ENCODE measurements around the gene UNCX.
A peak's percentile ranks its signal among the peaks of the same experiment; 100 is the strongest.

Gene UNCX

DNA sequence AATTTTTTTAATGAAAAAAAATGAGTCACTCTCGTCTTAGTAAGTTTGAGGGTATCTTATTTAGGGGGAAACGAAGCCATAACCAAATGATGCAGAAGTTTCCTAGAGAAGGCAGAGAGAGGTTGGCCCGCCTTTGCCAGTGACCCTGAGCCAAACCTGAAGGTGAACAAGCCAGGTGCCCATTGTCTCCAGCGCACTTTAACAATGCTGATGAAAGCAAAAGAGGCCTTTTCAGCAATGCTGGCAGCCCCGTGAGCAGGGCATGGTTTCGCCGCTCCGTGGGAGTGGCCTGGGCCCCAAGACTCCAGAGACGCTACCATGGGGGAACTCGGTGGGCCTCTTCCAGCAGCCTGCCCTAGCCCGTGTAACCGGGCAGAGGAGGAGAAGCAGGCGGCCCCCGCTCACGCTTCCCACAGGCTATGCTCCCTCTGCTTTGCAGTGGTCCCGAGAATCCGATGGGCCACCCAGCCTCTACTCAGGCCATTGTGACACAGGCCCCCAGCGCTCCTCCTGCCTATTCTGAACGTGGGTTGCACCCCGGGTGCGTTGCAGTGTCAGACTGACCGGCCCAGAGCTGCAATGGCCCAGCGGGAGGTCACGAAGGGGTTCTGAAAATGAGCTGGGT lies 14.0 kb upstream of the UNCX start:
- no peak for DNase-seq (ENCODE audit: low spot score)

DNA sequence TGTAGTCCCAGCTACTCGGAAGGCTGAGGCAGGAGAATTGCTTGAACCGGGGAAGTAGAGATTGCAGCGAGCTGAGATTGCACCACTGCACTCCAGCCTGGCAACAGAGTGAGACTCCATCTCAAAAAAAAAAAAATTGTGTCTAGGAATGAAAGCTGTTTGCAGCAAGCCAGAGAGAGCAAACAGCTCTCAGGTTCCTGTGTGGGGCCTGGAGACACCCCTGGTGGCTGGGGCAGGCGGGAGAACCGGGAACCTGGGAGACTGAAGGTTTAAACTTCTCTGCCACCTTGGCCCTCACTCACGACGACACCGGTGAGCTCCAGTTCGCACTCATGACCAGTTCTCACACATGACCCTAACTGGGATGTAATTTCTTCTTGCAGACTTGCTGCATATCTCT lies 13.2 kb upstream of the UNCX start:
- DNase-seq (ENCODE audit: low spot score), result peak; percentile 33

DNA sequence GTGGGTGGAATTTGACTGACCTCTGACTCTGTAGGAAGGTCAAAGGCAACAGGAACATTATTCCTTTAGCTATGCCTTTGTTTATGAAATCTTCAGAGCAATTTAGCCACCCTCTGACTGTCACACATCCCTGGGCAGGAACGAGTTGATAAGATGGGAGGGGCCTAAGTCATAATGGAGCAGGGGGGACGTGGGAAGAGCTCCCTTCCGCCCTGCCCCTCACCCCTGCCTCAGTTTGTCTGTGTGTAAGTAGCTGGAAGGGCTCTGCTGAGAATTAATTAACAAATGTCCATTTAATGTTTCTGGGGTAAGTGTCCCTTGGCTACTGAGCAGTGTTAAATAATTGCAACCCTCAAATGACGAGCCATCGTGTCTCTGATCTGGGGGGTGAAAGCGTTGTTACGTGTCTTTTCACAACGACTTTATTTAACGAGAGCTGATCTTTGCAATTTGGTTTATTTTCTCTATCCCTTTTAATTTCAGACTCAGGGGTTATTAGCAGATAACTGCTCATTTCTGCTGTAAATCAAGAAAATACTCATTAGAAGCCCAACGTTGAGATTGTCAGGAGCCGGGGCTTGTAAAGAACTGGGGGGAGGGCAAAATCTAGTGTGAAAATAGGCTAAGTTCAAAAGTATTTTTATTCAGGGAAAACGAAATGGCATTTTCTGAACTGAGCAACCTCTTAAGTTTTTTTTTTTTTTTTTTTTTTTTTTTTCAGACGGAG lies 12.5 kb upstream of the UNCX start:
- no peak for DNase-seq (ENCODE audit: low spot score)

- DNase-seq (ENCODE audit: low spot score), result no peak
These were observed 11.5 kb upstream of the UNCX start for GRCh38 chr7:1220977-1221745.

DNA sequence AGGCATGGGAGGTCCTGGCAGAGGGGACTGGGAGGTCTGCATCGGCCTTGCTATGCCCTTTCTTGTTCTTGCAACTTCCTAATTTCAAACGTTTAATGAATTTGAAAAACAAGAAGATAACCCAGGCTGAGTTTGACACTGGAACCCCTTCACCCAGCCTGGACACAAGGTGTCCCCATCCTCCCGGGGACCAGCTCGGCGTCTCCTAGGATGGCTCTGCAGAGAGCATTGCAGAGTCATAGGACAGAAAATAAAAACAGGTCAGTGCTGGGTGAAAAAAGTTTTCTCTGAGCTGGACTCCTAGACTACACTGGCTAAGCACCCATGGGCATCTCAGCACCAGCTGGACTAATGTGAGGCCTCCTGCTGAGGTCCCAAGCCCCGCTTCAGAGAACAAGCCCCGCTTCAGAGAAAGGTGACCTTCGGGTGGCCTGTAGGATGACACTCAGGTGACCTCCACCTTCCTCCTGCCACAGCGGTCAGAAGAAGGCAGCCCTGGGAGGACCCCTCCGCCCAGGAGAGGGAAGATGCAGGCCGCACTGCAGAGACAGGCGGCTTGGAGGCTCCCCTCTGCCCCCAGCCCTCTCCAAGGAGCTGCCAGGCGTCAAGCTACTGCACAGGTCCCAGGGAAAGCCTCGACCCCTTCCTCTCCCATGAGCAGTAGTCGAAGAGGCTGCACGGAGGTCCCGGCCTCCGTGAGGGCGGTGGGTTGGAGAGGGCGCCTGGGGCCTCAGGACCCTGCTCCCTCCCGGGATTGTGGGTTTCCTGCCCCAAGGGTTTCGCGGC lies 9.3 kb upstream of the UNCX start:
- DNase-seq (ENCODE audit: low spot score), result no peak

DNA sequence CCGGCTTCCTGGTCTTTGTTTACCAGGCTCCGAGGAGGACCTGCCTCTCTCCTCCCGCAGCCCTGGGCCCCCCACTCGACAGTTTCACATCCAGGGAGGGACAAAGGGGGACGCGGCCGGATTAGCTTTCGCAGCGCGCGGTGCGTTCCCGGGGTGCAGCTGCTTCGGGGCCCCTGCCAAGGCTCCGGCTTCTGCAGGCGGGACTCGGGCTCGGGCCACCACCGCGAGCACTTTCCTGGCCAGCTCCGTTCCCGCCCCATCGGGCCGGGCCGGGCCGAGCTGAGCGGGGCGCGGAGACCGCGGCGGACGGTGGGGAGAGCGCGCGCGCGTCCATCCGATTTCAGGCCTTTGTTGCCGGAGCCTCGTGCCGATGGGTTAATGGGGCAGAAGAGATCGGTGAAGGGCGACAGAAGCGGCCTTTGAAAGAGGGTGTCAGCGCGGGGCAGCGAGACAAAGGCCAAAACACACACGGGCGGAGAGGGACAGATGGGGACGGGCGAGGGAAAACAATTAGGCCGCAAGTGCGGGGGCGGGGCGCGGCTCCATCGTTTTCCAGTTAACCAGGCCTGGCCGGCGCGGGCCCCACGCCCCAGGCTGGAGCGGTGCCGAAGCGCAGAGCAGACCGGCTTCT lies 8.5 kb upstream of the UNCX start:
- no peak for DNase-seq (ENCODE audit: low spot score)

GRCh38 chr7:1225030-1225429 lies 7.6 kb upstream of the UNCX start:
- DNase-seq (ENCODE audit: low spot score), result no peak

DNA sequence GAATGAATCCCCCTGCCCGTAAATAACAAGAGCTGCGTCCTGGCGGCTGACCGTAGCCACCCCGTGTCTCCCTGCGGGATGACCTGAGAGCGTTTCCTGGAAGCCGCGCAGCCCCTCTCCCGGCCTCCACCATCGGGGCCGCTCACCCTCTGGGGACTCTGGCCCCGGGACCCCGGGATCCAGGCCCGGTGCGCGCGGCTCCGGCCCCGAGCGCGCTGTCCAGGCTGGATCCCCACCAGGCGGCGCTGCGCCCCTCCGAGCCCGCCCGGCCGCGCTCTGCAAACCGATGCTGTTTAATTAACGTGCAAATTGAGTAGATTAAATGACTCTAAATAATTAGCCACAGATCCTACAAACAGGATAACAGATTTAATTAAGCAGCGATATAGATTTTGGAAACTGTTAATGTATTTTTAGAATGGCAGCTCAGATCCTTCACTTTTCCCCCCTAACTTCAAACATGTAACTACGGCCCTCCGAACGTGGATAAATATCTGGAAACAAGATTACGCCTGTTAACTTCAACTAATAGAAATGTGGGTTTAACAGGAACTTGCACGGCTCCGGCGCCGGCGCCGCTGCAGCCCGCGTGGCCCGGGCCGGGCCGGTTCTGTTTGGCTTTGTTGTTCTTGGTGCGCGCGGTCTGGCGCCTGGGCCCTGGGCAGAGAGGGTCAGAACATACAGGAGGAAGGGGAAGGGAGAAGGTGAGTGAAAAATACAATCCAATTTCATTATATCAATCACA lies 7.1 kb upstream of the UNCX start:
- peak; percentile 95 for DNase-seq (ENCODE audit: low spot score)

DNA sequence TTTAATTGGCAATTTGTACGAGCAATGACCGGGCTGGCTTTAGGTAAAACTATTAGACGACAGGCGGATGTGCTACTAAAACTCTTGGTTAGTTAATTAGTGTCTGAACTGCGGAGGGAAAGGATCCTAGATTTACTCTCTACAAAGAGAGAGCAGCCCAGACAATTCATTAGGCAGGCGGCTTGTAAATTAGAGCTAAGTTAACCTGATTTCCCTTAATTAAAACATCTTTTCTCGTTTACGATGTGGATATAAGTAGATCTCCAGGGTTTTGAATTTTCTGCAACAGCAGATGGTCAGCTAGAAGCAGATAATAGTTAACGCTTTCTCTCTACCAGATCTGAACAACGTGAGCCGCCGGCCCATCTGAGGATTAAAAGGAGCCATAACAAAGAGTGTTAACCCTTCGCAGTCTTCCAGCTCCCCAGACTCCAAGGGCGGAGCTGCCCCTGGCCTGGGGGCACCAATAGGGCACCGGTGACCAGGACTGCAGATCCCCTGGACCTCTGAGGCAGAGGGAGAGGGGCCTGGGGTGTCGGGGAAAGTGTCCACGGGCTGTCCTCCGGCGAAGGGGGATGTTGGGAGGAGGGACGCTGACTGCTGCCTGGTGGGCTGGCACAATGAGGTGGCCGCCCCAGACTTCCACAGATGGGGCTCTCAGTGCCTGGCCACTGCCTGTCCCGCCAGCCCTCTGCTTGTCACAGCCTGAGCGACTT lies 6.3 kb upstream of the UNCX start:
- no peak for DNase-seq (ENCODE audit: low spot score)

- no peak for DNase-seq (ENCODE audit: low spot score)
These were observed 5.4 kb upstream of the UNCX start for GRCh38 chr7:1227071-1227804.

GRCh38 chr7:1227814-1228544 lies 4.7 kb upstream of the UNCX start:
- DNase-seq (ENCODE audit: low spot score), result no peak

DNA sequence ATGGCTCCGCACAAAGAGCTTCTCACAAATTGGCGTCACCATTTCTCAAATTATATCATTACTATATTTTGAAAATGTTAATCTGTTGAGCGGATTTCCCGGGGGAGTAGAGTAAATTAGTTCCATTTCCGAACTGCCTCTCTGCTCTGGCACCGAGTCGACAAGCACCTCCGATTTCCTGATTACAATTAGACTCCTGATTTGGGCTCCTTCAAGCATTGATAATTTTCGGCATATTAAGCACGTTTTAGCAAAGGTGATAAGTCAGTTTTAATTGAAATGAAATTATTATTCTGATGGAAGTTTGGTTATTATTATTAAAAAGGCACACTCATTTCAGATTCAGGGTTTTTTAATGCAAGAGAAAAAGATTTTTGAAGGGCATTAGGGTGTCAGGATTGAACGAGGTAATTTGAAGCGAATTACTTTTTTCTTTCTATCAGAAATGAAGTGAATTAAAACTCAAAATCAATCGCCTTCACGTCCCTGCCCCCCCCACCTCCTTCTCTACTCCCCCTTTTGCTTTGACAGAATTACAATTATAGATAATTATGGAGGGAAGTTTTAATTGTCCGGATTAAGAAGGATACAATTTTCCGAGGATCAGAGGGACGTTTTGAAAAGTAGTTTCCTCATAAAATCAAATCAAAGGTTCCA lies 4.0 kb upstream of the UNCX start:
- DNase-seq (ENCODE audit: low spot score), result no peak

GRCh38 chr7:1229202-1229947 lies 3.3 kb upstream of the UNCX start:
- DNase-seq (ENCODE audit: low spot score), result no peak

DNA sequence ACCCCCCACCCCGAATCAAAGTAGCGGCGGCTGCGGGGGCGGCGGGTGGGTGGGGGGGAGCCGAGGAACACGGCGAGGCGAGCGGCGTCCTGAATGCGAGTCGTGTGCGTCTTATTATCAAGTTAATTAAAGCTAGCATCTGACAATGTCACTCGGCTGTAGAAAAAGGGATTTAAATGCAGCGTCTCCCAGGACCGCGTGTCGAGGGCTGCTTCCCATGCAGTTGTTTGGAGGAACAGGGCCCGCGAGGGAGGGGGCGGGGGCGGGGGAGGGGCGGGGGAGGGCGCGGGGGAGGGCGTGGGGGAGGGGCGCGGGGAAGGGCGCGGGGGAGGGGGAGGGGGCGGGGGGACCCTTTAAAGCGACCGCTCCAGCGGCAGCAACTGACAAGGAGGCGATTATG lies 2.7 kb upstream of the UNCX start:
- no peak for DNase-seq (ENCODE audit: low spot score)

DNA sequence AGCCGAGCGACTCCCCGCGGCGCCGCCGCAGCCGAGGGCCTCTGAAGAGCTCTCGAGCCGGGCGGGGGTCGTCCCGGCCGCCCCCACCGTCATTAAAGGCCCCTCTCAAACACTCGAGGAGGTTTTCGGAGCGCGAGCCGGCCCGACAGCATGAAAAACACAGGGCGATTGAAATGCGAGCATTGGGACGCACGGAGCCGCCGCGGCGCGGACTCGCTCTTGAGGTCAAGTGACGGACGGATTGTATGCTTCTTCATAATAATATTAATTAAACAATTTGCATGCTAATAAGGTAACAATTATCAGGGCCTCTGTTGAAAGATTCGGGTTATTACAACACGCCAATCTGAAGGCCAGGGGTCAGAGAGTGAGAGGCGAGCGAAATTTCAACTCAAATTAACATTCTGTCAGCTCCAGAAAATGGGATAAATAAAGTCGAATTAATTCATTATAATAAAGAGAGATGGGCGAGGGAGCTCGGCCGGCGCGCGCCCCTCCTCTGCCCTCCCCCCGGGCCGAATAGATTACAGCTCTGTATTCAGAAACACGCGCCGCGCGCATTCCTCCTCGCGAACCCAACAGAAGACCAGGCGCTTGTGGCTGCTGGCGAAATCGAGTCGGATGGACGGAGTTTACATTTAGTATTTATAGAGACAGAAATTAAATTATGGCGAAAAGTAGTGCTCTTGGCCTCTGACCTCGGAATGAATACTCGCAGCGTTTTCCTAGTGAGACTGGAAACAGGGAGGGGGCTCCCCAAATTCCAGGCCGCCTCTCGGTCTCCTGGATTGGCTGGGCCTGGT lies 2.1 kb upstream of the UNCX start:
- no peak for DNase-seq (ENCODE audit: low spot score)

DNA sequence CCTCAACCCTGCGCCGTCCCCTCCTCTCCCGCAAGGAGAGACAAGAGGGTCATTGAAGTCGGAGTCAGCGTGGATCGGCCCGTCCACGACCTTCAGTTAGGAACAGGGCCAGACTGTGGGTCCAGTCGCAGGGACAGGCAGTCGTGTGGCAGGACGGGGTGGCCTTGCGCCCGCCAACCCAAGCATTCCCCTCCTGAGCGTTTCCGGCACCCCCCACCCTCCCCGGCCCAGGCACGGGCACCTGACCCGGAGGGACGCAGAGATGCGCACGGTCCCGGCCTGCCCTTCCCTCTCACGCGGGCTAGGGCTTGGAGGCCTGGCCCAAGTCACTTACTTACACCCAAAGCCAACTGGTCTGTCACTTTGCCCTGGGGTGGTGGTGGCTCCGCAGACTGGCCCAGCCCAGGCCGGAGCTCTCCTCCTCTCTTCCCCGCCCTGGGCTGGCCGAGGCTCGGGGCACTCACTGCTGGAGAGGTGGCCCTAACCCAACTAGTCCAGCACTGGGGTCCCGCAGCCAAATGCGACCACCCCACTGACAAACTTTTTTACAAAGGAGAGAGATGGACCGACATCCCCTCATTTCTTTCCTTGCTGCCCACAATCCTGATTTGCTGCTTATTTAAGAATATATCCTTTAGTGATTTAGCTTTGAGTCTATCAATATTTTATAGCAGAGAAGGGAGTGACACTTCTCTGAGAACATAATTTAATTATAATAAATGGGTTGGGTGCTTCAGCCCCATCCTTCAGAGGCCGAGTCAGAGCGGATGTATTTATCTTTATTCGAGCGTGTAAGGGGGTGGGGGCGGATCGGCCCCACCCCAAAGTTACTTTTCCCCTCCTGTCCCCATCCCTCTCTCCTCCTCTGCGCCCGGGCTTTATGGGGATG lies 1.2 kb upstream of the UNCX start:
- no peak for DNase-seq (ENCODE audit: low spot score)

All from HuH-7.5 (cell line).